ENCODE measurements around the gene COMMD1.

- no peak for TF ChIP-seq CTCF (IDR thresholded peaks at IDR 0.05 in 4 of 5, conservative IDR thresholded peaks at IDR 0.05 in 1 of 5)
- no peak for TF ChIP-seq POLR2A (IDR thresholded peaks at IDR 0.05)
These were observed 108.2 kb downstream of the COMMD1 start for GRCh38 chr2:62013641-62014040.

Measured in gastrocnemius medialis (tissue), 4 donors.